DND-41 (cell line): Measurements from ENCODE around the gene C2CD3.

ENCODE experiments used
- ATAC-seq: fragments of 200-7000 bp; cut with Tn5 transposase; 3 replicates; pipeline ENCODE4 v1.9.1; 2021; ENCODE audit warnings: low read depth; ENCODE audit not compliant: insufficient read depth
- DNase-seq: peaks from one replicate; pipeline ENCODE4 v3.0.0-alpha.2; 2020
- H2AFZ ChIP-seq: 2 replicates; pipeline ENCODE4 v1.6.0; 2012; ENCODE audit warnings: low read depth, low read length
- H3K27ac ChIP-seq: 2 replicates; pipeline ENCODE4 v1.5.1; 2012; ENCODE audit warnings: low read length, inconsistent platforms
- H3K27me3 ChIP-seq: fragments of 200-600 bp; sonication (generic); 2 replicates; pipeline ENCODE4 v1.6.0; 2012; ENCODE audit warnings: low read length, mild to moderate bottlenecking, inconsistent platforms; ENCODE audit not compliant: insufficient read depth, poor library complexity
- H3K36me3 ChIP-seq: 2 replicates; pipeline ENCODE4 v1.5.1; 2012; ENCODE audit warnings: low read length, inconsistent platforms; ENCODE audit not compliant: insufficient read depth
- H3K4me1 ChIP-seq: 2 replicates; pipeline ENCODE4 v1.5.1; 2012; ENCODE audit warnings: mild to moderate bottlenecking, low read length; ENCODE audit not compliant: insufficient read depth
- H3K4me2 ChIP-seq: 2 replicates; pipeline ENCODE4 v1.6.0; 2012; ENCODE audit warnings: mild to moderate bottlenecking, moderate library complexity, low read length, inconsistent platforms; ENCODE audit not compliant: insufficient read depth
- H3K4me3 ChIP-seq, 2 experiments: fragments of 200-600 bp in 1 of 2; shearing (Covaris generic) in 1 of 2; 2 replicates each; pipeline ENCODE4 v1.5.1; 2012 to 2016; ENCODE audit warnings: inconsistent platforms in 2 of 2, low read length in 2 of 2, mild to moderate bottlenecking in 2 of 2, low read depth in 1 of 2, moderate library complexity in 1 of 2
- H3K79me2 ChIP-seq: 2 replicates; pipeline ENCODE4 v1.6.0; 2012; ENCODE audit warnings: low read length, inconsistent platforms; ENCODE audit not compliant: insufficient read depth
- H3K9ac ChIP-seq: 2 replicates; pipeline ENCODE4 v1.6.0; 2012; ENCODE audit warnings: low read depth, mild to moderate bottlenecking, inconsistent platforms, low read length, moderate library complexity
- H3K9me3 ChIP-seq: 2 replicates; pipeline ENCODE4 v1.5.1; 2012; ENCODE audit warnings: low read length, moderate library complexity, mild to moderate bottlenecking, inconsistent platforms; ENCODE audit not compliant: insufficient read depth, severe bottlenecking
- H4K20me1 ChIP-seq: 2 replicates; pipeline ENCODE4 v1.6.0; 2012; ENCODE audit warnings: low read length; ENCODE audit not compliant: insufficient read depth
- EZH2 ChIP-seq: IDR thresholded peaks from 3 replicates; pipeline ENCODE4 v1.6.1; 2012; ENCODE audit warnings: borderline replicate concordance, low read depth, mild to moderate bottlenecking, moderate library complexity, low read length, inconsistent platforms; ENCODE audit not compliant: severe bottlenecking
- TF ChIP-seq, protein P1 (sequence below): IDR thresholded peaks from 2 replicates; pipeline ENCODE4 v1.5.1; 2012; ENCODE audit warnings: borderline replicate concordance, low read length, moderate library complexity, mild to moderate bottlenecking; ENCODE audit not compliant: poor library complexity, severe bottlenecking; ENCODE audit errors: extremely low read depth

The C2CD3 gene

DNA sequence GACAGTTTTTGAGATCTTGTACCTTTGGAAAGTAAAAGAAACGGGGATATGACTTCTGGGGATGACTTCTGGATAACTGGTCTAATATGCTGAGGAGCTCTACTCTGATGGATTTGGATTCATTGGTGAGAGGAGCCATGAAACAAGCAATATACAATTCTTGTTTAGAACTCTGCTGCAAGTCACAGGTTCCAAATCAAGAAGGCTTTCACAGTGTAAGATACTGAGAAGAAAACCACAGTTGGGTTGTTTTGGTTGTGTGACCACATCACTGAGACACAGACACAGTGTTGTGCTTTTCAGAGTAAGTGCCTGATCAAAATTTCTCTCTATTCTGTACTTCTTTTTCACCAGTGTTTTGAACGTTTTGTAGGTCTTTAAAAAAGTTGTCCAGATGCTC is 175.1 kb downstream of the C2CD3 start:
- H3K27me3 ChIP-seq, result no peaks in the 10 kb centered on the region
- H3K36me3 ChIP-seq, result no peaks in the 10 kb centered on the region
- no peak overlapping the region for H3K4me2 ChIP-seq
- H3K9me3 ChIP-seq, result no peaks in the 10 kb centered on the region
- TF ChIP-seq EZH2, result no peak
- TF ChIP-seq, protein P1, sequence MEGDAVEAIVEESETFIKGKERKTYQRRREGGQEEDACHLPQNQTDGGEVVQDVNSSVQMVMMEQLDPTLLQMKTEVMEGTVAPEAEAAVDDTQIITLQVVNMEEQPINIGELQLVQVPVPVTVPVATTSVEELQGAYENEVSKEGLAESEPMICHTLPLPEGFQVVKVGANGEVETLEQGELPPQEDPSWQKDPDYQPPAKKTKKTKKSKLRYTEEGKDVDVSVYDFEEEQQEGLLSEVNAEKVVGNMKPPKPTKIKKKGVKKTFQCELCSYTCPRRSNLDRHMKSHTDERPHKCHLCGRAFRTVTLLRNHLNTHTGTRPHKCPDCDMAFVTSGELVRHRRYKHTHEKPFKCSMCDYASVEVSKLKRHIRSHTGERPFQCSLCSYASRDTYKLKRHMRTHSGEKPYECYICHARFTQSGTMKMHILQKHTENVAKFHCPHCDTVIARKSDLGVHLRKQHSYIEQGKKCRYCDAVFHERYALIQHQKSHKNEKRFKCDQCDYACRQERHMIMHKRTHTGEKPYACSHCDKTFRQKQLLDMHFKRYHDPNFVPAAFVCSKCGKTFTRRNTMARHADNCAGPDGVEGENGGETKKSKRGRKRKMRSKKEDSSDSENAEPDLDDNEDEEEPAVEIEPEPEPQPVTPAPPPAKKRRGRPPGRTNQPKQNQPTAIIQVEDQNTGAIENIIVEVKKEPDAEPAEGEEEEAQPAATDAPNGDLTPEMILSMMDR, result no peak
- ATAC-seq (peak; percentile 87), DNase-seq (peak; percentile 23)
- H3K4me3 ChIP-seq, result no peak overlapping the region
- H3K79me2 ChIP-seq, result no peaks in the 10 kb centered on the region
- no peak overlapping the region for H3K27ac ChIP-seq
- no peak overlapping the region for H3K9ac ChIP-seq
- H4K20me1 ChIP-seq, result no peaks in the 10 kb centered on the region
- H3K4me1 ChIP-seq, result peaks cover 18% of the 10 kb centered on the region
- H2AFZ ChIP-seq, result no peak overlapping the region

DNA sequence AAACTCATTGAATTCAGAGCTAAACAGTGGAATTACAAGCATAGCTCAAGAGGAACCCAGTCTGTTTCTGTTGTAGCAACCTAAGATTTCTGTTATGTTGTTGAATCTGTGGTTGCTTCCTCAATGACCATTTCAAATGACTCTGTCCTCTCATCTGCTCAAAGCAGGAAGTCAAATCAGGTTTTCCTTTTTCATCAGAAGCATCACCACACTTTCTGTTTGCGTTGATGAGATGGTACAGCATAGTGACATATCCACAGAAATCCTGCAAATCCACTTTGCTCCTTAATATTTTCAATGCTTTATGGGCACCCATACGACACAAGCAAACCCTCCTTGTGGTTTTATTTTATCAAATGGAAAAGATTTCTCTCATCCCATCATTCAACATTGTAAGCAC is 175.6 kb downstream of the C2CD3 start:
- H3K9ac ChIP-seq, result no peak overlapping the region
- H3K27ac ChIP-seq, result no peak overlapping the region
- H3K4me2 ChIP-seq, result no peak overlapping the region
- DNase-seq (no peak), ATAC-seq (peak; percentile 75)
- H3K9me3 ChIP-seq, result no peaks in the 10 kb centered on the region
- no peaks in the 10 kb centered on the region for H4K20me1 ChIP-seq
- H3K79me2 ChIP-seq, result no peaks in the 10 kb centered on the region
- H2AFZ ChIP-seq, result peak overlapping the region; percentile 13
- TF ChIP-seq, protein P1, result no peak
- TF ChIP-seq EZH2, result no peak
- H3K36me3 ChIP-seq, result no peaks in the 10 kb centered on the region
- no peaks in the 10 kb centered on the region for H3K27me3 ChIP-seq
- peaks cover 18% of the 10 kb centered on the region for H3K4me1 ChIP-seq
- H3K4me3 ChIP-seq, result no peak overlapping the region

DNA sequence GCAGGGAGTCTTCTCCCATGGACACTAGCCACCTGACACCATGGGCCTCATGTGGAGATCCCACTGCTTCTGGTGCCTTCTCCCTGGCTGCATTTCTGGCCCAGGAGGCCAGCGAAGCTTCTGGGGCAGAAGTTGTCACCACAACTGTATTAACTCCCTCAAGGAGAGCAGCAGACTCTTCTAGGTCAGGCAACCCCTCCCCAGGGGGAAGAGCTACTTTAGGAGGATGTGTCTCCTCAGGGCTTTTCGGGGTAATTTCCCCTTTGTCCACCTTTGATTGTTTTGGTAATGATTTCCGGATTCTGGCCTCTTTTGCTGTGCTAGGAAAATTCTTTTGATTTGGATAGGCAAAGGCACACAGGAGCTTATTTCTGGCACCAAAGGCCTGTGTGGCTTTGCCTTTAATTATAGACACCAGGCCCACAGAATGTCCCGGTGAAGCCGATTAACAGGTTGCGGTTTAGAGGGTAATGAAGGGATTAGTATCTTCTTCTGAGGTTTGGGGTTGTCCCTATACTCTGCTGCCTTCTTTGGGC is 179.3 kb downstream of the C2CD3 start:
- Histone ChIP-seq H4K20me1 (no peaks in the 10 kb centered on the region), H2AFZ (no peak overlapping the region), H3K27ac (no peak overlapping the region), H3K4me3 (no peak overlapping the region), H3K36me3 (no peaks in the 10 kb centered on the region), H3K27me3 (no peaks in the 10 kb centered on the region), H3K9me3 (no peaks in the 10 kb centered on the region), H3K79me2 (no peaks in the 10 kb centered on the region), H3K4me1 (peaks cover 18% of the 10 kb centered on the region), H3K9ac (no peak overlapping the region), H3K4me2 (no peak overlapping the region)
- no peak for DNase-seq
- TF ChIP-seq, protein P1, result no peak
- TF ChIP-seq EZH2, result no peak
- ATAC-seq, result no peak

DNA sequence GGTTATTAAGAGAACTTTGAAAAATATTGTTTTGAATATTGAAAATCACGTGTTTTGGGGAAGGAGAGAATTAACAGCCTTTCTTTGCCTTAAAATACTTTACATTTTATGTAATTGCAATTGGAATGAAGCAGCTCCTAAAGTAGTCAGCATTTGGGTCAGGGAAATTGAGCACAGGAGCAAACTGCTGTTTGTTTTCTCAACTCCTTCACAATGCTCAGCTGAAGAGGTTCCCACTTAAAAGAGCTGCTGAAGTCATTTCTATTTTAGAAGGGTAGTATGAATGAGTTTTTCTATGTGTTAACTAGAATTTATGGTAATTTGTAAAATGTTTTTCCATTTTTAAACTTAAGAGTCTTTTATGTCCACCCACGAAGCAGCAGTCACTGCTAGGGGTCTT is 180.1 kb downstream of the C2CD3 start:
- Histone ChIP-seq H4K20me1 (no peaks in the 10 kb centered on the region), H3K4me2 (no peak overlapping the region), H3K36me3 (no peaks in the 10 kb centered on the region), H3K27ac (no peak overlapping the region), H3K4me1 (peaks cover 12% of the 10 kb centered on the region), H3K27me3 (no peaks in the 10 kb centered on the region), H3K9ac (no peak overlapping the region), H3K4me3 (no peak overlapping the region), H2AFZ (no peak overlapping the region), H3K9me3 (no peaks in the 10 kb centered on the region), H3K79me2 (no peaks in the 10 kb centered on the region)
- TF ChIP-seq, protein P1, result no peak
- TF ChIP-seq EZH2, result no peak
- DNase-seq (no peak), ATAC-seq (no peak)
